Measurements from ENCODE around the gene LDLRAD1. TPM values are rescaled to one million over a fixed set of nuclear protein-coding genes. Genes with fewer than 3 reads are reported as not detected.
A peak's percentile ranks its signal among the peaks of the same experiment; 100 is the strongest.

The LDLRAD1 gene
- total and polyA plus RNA-seq, 2 of the 13 experiments (the other 11 are each of a cell fraction or from before 2014, with no cell fraction given): 2.5 to 14.0 TPM

DNA sequence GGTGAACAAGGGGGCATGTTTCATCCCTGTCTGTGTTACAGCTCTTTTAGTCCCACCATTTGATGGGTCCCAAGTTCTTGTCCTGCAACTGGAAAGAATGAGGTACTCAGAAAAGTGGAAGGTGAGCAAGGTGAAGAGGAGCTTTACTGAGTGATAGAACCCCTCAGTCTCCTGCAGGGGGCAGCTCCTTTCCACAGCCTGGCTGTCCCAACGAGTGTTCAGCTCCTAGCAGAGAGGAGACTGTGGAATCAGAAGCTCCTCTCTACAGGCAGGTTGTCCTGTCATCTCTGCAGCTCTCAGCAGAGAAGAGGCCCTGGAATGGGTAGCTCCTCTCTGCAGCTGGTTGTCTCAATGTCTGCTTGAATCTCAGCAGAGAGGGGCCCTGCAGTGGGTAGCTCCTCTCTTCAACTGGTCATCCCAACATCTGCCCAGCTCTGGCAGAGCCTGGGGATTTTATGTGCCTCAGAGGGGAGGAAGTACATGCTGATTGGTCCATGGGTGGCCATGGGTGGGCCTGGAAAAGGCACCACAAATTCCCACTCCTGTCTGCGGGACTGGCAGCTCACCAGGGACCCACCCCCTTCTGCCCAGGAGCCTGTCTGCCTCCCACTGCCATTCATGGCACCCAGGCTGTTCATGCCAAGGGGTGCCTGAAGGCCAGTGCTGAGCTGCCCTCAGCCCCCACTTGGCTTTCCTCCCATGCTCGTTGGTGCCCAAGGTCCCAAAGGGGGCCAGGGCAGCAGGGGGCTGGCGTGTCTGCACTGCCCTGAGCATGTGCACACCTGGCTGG is 25.7 kb downstream of the LDLRAD1 start (continued):
- TF ChIP-seq TRIM22 (IDR thresholded peaks at IDR 0.05): no peak
- TF ChIP-seq ARNT (IDR thresholded peaks at IDR 0.05): no peak
- TF ChIP-seq THAP11 (CRISPR knock-in tag; IDR thresholded peaks at IDR 0.05): peak; percentile 57; the same call in 1 of the 2 replicates
- TF ChIP-seq ZC3H13 (CRISPR knock-in tag; IDR thresholded peaks at IDR 0.05): no peak
- no peak for TF ChIP-seq ZNF556 (CRISPR knock-in tag; IDR thresholded peaks at IDR 0.05; ENCODE audit: borderline replicate concordance)
- no peak for TF ChIP-seq ZHX1 (CRISPR knock-in tag; IDR thresholded peaks at IDR 0.05; ENCODE audit: low read depth)
- TF ChIP-seq SNAPC4 (CRISPR knock-in tag; IDR thresholded peaks at IDR 0.05): no peak
- TF ChIP-seq ZFP82 (CRISPR knock-in tag; IDR thresholded peaks at IDR 0.05; ENCODE audit: borderline replicate concordance): no peak
- no peak for TF ChIP-seq ZNF333 (CRISPR knock-in tag; IDR thresholded peaks at IDR 0.05; ENCODE audit: borderline replicate concordance)
- no peak for TF ChIP-seq SNAI1 (CRISPR knock-in tag; IDR thresholded peaks at IDR 0.05; ENCODE audit: borderline replicate concordance)
- TF ChIP-seq, protein P1, sequence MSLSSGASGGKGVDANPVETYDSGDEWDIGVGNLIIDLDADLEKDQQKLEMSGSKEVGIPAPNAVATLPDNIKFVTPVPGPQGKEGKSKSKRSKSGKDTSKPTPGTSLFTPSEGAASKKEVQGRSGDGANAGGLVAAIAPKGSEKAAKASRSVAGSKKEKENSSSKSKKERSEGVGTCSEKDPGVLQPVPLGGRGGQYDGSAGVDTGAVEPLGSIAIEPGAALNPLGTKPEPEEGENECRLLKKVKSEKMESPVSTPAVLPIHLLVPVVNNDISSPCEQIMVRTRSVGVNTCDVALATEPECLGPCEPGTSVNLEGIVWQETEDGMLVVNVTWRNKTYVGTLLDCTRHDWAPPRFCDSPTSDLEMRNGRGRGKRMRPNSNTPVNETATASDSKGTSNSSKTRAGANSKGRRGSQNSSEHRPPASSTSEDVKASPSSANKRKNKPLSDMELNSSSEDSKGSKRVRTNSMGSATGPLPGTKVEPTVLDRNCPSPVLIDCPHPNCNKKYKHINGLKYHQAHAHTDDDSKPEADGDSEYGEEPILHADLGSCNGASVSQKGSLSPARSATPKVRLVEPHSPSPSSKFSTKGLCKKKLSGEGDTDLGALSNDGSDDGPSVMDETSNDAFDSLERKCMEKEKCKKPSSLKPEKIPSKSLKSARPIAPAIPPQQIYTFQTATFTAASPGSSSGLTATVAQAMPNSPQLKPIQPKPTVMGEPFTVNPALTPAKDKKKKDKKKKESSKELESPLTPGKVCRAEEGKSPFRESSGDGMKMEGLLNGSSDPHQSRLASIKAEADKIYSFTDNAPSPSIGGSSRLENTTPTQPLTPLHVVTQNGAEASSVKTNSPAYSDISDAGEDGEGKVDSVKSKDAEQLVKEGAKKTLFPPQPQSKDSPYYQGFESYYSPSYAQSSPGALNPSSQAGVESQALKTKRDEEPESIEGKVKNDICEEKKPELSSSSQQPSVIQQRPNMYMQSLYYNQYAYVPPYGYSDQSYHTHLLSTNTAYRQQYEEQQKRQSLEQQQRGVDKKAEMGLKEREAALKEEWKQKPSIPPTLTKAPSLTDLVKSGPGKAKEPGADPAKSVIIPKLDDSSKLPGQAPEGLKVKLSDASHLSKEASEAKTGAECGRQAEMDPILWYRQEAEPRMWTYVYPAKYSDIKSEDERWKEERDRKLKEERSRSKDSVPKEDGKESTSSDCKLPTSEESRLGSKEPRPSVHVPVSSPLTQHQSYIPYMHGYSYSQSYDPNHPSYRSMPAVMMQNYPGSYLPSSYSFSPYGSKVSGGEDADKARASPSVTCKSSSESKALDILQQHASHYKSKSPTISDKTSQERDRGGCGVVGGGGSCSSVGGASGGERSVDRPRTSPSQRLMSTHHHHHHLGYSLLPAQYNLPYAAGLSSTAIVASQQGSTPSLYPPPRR (CRISPR knock-in tag; IDR thresholded peaks at IDR 0.05; ENCODE audit: borderline replicate concordance): no peak
- TF ChIP-seq ZNF761 (CRISPR knock-in tag; conservative IDR thresholded peaks at IDR 0.05): no peak
- no peak for TF ChIP-seq NFKB2 (CRISPR knock-in tag; IDR thresholded peaks at IDR 0.05; ENCODE audit: borderline replicate concordance)
- TF ChIP-seq GATAD1 (CRISPR knock-in tag; IDR thresholded peaks at IDR 0.05): peak; percentile 40; the same call in 1 of the 2 replicates

All from HepG2 (cell line).